GM19324 (cell line): ENCODE measurements around the gene NPAS1.
"Not testable (repeated sequence)": the region's sequence is repeated elsewhere in the genome, so short reads cannot be mapped to it uniquely, and the experiment has no call there.

Experiments
- ATAC-seq: cut with Tn5 transposase; IDR thresholded peaks from one replicate; pipeline ENCODE4 v1.9.1; 2021; ENCODE audit warnings: mild to moderate bottlenecking, moderate library complexity; ENCODE audit not compliant: unreplicated experiment, low FRiP score

NPAS1 gene

DNA sequence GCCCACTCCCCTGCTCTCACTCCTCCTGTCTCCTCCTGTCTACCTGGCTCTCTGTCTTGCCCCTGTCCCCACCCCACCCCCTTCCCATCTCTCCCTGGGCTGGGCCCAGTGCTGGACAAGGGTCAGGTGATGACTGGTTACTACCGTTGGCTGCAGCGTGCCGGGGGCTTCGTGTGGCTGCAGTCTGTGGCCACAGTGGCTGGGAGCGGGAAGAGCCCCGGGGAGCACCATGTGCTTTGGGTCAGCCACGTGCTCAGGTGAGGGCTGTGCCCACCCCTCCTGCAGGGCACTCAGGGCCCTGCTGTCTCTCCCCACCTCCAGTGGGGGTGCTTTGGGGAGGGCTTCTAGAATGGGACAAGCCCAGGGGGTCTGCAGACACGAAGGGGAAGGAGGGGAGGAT lies 21.2 kb downstream of the NPAS1 start:
- no peak for ATAC-seq

DNA sequence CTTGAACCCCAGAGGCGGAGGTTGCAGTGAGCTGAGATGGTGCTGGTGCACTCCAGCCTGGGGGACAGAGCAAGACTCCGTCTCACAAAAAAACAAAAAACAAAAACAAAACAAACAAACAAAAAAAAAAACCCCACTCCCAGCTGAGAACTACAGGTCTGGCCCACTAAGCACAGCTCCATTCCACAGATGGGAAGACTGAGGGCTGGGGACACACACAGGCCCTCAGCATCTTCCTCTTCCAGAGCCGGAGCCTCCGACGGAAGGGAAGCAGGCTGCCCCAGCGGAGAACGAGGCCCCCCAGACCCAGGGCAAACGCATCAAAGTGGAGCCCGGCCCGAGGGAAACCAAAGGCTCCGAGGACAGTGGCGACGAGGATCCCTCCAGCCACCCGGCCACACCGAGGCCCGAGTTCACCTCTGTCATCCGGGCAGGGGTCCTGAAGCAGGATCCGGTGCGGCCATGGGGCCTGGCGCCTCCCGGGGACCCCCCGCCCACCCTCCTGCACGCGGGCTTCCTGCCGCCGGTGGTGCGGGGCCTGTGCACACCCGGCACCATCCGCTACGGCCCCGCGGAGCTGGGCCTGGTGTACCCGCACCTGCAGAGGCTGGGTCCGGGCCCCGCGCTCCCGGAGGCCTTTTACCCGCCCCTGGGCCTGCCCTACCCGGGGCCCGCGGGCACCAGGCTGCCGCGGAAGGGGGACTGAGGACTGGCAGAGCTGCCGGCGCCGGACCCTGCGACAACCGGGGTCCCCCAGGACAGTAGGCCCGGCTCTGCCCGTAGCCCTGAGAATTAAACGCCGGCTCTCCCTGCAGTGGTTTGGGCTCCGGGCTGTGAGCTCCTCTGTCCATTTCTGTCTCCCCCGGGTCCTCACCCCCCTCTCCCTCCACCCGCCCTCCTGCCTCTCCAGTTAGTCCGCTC lies 25.6 kb downstream of the NPAS1 start:
- no peak for ATAC-seq

- no peak for ATAC-seq
These were observed 26.3 kb downstream of the NPAS1 start for GRCh38 chr19:47045867-47046470.

DNA sequence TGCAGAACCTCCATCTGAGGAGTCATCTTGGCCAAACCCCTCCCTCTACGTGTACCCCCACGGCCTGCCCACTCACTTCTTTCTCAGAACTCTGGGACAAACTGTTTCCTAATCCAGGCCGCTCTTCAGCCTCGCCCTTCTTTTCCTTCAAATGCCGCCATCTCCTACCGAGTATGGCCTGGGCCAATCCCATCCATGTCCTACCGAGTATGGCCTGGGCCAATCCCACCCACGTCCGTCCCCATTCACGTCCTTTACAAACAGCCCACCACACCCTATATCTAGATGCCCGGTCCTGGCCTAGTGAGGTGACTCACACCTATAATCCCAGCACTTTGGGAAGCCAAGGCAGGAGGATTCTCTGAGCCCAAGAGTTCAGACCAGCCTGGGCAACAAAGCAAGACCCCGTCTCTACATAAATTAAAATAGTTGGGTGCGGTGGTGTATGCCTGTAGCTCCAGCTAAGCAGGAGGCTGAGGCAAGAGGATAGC lies 27.7 kb downstream of the NPAS1 start:
- no peak for ATAC-seq

- ATAC-seq: peak; percentile 16
These were observed 28.2 kb downstream of the NPAS1 start for GRCh38 chr19:47047763-47048405.

GRCh38 chr19:47049307-47049700 lies 29.7 kb downstream of the NPAS1 start:
- ATAC-seq: no peak

GRCh38 chr19:47050562-47050961 lies 30.9 kb downstream of the NPAS1 start:
- not testable (repeated sequence) for ATAC-seq

GRCh38 chr19:47056411-47056810 lies 36.8 kb downstream of the NPAS1 start:
- no peak for ATAC-seq

DNA sequence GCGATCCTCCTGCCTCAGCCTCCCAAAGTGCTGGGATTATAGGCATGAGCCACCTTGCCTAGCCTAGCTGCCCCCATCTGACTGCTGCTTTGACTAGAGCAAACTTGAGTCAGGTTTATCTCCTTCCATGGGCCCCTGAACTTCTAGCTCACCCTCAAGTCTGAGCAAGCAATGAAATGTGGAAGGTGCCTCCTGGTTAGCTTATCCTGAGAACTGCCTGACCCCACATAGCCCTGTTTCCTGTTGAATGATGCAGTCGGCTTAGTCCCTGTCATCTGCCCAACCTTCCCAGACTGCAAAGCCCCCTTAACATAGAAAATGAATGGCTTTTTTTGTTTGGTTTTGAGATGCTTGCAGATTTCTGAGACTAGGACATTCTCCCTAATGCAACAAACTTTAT lies 37.7 kb downstream of the NPAS1 start:
- ATAC-seq: no peak

DNA sequence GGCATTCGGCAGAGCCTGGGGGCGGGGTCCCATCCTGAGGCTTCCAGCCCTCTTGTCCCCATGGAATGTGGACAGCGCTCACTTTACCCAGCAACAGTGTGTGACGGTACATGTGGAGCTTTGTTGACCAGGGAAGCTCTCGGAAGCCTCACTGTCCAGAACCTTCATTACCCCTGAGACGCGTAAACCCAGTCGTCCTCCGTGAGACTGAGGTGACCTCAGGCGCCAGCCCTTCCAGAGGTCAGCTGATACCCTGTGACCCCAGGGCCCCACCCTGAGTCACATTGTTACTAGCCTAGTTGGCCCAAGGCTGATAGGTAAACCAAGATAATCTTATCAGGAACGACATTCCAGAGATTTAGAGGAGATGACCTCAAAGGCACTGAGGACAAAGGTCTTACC lies 39.0 kb downstream of the NPAS1 start:
- no peak for ATAC-seq

DNA sequence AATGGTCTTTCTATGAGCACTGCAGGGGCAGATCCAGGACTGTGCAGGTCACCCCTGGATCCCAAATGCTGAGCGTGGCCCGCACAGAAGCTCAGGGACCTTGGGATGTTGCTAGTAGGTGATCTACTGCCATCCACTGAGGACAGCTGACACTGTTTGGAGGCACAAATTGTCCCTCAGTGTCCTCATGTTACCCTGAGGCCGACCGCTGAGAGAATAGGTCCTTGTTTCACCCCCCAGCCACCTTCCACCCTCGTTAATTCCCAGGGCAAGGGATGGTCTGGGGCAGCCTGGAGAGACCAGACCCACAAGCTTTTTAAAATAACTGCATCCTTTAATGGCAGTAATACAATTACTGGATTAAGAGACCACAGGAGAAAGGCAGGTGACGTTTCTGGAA lies 44.2 kb downstream of the NPAS1 start:
- ATAC-seq: no peak

GRCh38 chr19:47065242-47065641 lies 45.6 kb downstream of the NPAS1 start:
- no peak for ATAC-seq

DNA sequence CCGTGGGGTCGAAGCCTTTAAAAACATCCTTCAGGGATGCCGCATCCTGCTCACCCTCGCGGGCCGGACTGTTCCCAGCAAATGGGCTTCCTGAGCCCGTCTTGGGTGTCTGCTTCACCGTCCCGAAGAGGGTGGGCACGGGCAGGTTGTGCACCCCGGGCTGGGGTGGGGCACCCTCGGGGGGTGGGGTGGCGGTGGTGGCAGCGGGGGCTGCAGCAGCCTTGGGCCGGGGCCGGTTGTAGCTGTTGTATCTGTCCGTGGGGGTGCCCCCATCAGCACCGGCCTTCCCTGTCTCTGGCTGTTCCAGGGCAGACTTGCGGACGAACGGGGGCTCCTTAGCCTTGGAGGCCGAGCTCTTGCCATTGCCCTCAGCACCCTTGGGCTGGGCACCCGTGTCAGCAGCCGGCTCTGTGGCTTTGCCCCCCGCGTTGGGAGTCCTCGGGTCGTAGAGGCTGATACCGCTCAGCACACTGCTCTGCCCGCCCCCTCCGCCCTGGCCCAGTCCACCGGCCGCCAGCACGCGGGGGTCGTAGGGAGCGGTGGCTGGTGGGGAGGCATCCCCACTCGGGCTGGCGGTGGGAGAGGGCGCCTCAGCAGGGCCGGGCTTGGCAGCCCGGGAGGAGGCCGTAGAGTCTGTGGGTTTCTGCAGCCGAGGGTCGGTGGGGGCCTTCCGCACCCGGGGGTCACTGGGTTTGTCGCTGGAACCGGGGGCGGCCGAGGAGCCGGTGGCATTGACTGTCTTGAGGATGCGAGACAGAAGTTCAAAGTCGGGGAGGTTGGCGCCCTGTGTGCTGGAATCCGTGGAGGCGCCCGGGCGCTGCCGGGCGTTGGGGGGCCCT lies 47.0 kb downstream of the NPAS1 start:
- no peak for ATAC-seq

- ATAC-seq: no peak
These were observed 47.7 kb downstream of the NPAS1 start for GRCh38 chr19:47067215-47067847.

DNA sequence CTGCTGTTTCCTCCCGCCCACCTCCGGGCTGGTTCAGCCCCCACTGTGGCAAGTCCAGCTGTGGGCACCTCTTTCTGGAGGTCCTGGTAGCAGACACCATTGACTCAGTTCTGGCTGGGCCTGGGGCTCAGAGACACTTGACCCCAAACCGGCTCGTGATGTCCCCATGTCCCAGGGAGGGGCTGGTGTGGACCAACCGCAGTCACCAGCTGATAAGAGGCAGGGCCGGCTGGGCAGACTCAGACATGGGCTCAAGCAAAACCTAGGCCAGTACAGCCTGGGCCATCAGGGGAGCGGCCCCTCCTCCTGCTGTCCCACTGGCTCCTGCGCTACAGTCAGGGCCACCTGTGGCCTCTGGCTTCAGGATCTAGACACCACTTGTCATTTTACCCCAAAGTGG lies 48.6 kb downstream of the NPAS1 start:
- ATAC-seq: no peak

- no peak for ATAC-seq
These were observed 49.3 kb downstream of the NPAS1 start for GRCh38 chr19:47068876-47069406.

GRCh38 chr19:47069795-47070194 lies 50.2 kb downstream of the NPAS1 start:
- no peak for ATAC-seq

- ATAC-seq: no peak
These were observed 51.1 kb downstream of the NPAS1 start for GRCh38 chr19:47070756-47071155.

GRCh38 chr19:47071731-47072130 lies 52.1 kb downstream of the NPAS1 start:
- ATAC-seq: no peak

GRCh38 chr19:47072323-47072722 lies 52.7 kb downstream of the NPAS1 start:
- no peak for ATAC-seq
